OCI-LY3 (cell line): ENCODE results near the gene SKAP2.

Experiments
- EZH2phosphoT487 ChIP-seq: fragments of 200-600 bp; shearing (Covaris generic); IDR thresholded peaks from 2 replicates; pipeline ENCODE4 v1.6.1; 2018; ENCODE audit warnings: antibody characterized with exemption, mixed run types, low read depth
- TF ChIP-seq, protein P1 (sequence below): fragments of 200-600, 300-600 bp; sonication (generic); IDR thresholded peaks from 2 replicates; pipeline ENCODE4 v1.5.1; 2014; ENCODE audit warnings: antibody characterized with exemption, low read length, low read depth

- TF ChIP-seq, protein P1, sequence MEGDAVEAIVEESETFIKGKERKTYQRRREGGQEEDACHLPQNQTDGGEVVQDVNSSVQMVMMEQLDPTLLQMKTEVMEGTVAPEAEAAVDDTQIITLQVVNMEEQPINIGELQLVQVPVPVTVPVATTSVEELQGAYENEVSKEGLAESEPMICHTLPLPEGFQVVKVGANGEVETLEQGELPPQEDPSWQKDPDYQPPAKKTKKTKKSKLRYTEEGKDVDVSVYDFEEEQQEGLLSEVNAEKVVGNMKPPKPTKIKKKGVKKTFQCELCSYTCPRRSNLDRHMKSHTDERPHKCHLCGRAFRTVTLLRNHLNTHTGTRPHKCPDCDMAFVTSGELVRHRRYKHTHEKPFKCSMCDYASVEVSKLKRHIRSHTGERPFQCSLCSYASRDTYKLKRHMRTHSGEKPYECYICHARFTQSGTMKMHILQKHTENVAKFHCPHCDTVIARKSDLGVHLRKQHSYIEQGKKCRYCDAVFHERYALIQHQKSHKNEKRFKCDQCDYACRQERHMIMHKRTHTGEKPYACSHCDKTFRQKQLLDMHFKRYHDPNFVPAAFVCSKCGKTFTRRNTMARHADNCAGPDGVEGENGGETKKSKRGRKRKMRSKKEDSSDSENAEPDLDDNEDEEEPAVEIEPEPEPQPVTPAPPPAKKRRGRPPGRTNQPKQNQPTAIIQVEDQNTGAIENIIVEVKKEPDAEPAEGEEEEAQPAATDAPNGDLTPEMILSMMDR, result peak; percentile 27; the same call in 1 of the 2 replicates
- TF ChIP-seq EZH2phosphoT487, result no peak
These were observed 244.0 kb downstream of the SKAP2 start for GRCh38 chr7:26620352-26620751.
